SK-N-SH (cell line): ENCODE measurements around the gene ATXN10. TPM values are rescaled to one million over a fixed set of nuclear protein-coding genes. Genes with fewer than 3 reads are reported as not detected.

ENCODE experiments used
- CTCF ChIA-PET: fragments of 300-600, 350-600 bp; formaldehyde crosslinking; extraction: SDS; loops from one replicate; lab custom pipeline; 2021; lab: Yijun Ruan, JAX
- POLR2A ChIA-PET: fragments of 350-600 bp; sonication (Branson Sonifier 250); formaldehyde crosslinking; extraction: SDS; loops from one replicate; lab custom pipeline; 2020; ENCODE audit warnings: antibody characterized with exemption, inconsistent platforms; lab: Yijun Ruan, JAX
- DNase-seq: peaks from one replicate; pipeline ENCODE4 v3.0.0; 2012
- H2AFZ ChIP-seq: fragments of 200-600 bp; sonication (generic); 2 replicates; pipeline ENCODE4 v1.8.1; 2016; ENCODE audit warnings: antibody characterized with exemption, mild to moderate bottlenecking, low read depth
- H3F3A ChIP-seq: fragments of 200-600 bp; sonication (generic); replicated peaks from 2 replicates; pipeline ENCODE3; 2016; ENCODE audit warnings: antibody characterized with exemption, mild to moderate bottlenecking; ENCODE audit not compliant: insufficient read depth
- H3K27ac ChIP-seq, 2 experiments: fragments of 200-500 bp in 1 of 2; fragments of 200-600 bp in 1 of 2; sonication (Bioruptor generic) in 1 of 2; sonication (generic), shearing (Covaris generic) in 1 of 2; 2 replicates each; pipeline versions ENCODE4 v1.5.1 to v1.6.1; 2014 to 2016; ENCODE audit warnings: low read depth in 2 of 2, inconsistent platforms in 1 of 2, low read length in 1 of 2, mild to moderate bottlenecking in 1 of 2, mixed read lengths in 1 of 2
- H3K27me3 ChIP-seq: fragments of 200-600 bp; sonication (generic), shearing (Covaris generic); 2 replicates; pipeline ENCODE4 v1.6.1; 2016; ENCODE audit warnings: mixed run types; ENCODE audit not compliant: insufficient read depth
- H3K36me3 ChIP-seq, 2 experiments: fragments of 200-500 bp in 1 of 2; fragments of 200-600 bp in 1 of 2; sonication (Bioruptor generic) in 1 of 2; sonication (generic) in 1 of 2; replicated peaks in 1 of 2; 2 replicates each; pipeline versions ENCODE3 to v1.5.1; 2014 to 2016; ENCODE audit warnings: low read length in 1 of 2, mild to moderate bottlenecking in 1 of 2; ENCODE audit not compliant: insufficient read depth in 2 of 2, control insufficient read depth in 1 of 2
- H3K4me1 ChIP-seq, 2 experiments: fragments of 200-500 bp in 1 of 2; fragments of 200-600 bp in 1 of 2; sonication (Bioruptor generic) in 1 of 2; sonication (generic), shearing (Covaris generic) in 1 of 2; 2 replicates each; pipeline versions ENCODE4 v1.5.1 to v1.6.1; 2014 to 2016; ENCODE audit warnings: low read depth in 1 of 2, low read length in 1 of 2, mixed run types in 1 of 2; ENCODE audit not compliant: insufficient read depth in 2 of 2, control insufficient read depth in 1 of 2
- H3K4me2 ChIP-seq: fragments of 200-600 bp; sonication (generic), shearing (Covaris generic); 2 replicates; pipeline ENCODE4 v1.6.1; 2017; ENCODE audit warnings: mixed run types
- H3K4me3 ChIP-seq, 2 experiments: fragments of 200-500 bp in 1 of 2; fragments of 200-600 bp in 1 of 2; sonication (Bioruptor generic) in 1 of 2; sonication (generic), shearing (Covaris generic) in 1 of 2; 2 replicates each; pipeline versions ENCODE4 v1.5.1 to v1.8.1; 2014 to 2016; ENCODE audit warnings: low read depth in 2 of 2, inconsistent platforms in 1 of 2, low read length in 1 of 2, mild to moderate bottlenecking in 1 of 2, mixed read lengths in 1 of 2, moderate library complexity in 1 of 2
- H3K79me2 ChIP-seq: fragments of 200-600 bp; sonication (generic); 2 replicates; pipeline ENCODE4 v1.8.1; 2017; ENCODE audit warnings: mild to moderate bottlenecking; ENCODE audit not compliant: insufficient read depth
- H3K9ac ChIP-seq: fragments of 200-600 bp; sonication (generic); 2 replicates; pipeline ENCODE4 v1.6.1; 2017; ENCODE audit warnings: mixed run types
- H3K9me2 ChIP-seq: fragments of 200-600 bp; sonication (generic); 2 replicates; pipeline ENCODE4 v1.6.1; 2017; ENCODE audit warnings: mixed run types
- H3K9me3 ChIP-seq: fragments of 200-600 bp; sonication (generic); 2 replicates; pipeline ENCODE4 v1.6.1; 2017; ENCODE audit warnings: mixed run types, mild to moderate bottlenecking, moderate library complexity
- H4K20me1 ChIP-seq: fragments of 200-600 bp; sonication (generic); 2 replicates; pipeline ENCODE4 v1.6.1; 2017; ENCODE audit warnings: mild to moderate bottlenecking, mixed run types; ENCODE audit not compliant: insufficient read depth
- ELF1 ChIP-seq: IDR thresholded peaks from 2 replicates; pipeline ENCODE4 v1.4.0; 2012
- FOSL2 ChIP-seq: IDR thresholded peaks from 2 replicates; pipeline ENCODE4 v1.4.0; 2012; ENCODE audit warnings: low read depth, mild to moderate bottlenecking, moderate library complexity, borderline replicate concordance
- FOXM1 ChIP-seq: IDR thresholded peaks from 2 replicates; pipeline ENCODE4 v1.4.0; 2012; ENCODE audit warnings: low read depth, mild to moderate bottlenecking
- GATA2 ChIP-seq: sonication (generic); formaldehyde crosslinking; IDR thresholded peaks from 2 replicates; pipeline ENCODE4 v1.5.0; 2020; ENCODE audit warnings: mild to moderate bottlenecking, missing genetic modification reagents
- IRF3 ChIP-seq: fragments of 150-350 bp; IDR thresholded peaks from 2 replicates; pipeline ENCODE4 v1.6.1; 2016; ENCODE audit warnings: mild to moderate bottlenecking, low read depth, low read length
- JUND ChIP-seq: IDR thresholded peaks from 2 replicates; pipeline ENCODE4 v1.4.0; 2012
- MXI1 ChIP-seq: IDR thresholded peaks from 2 replicates; pipeline ENCODE4 v1.6.1; 2012; ENCODE audit warnings: mild to moderate bottlenecking, low read depth, low read length, improper control_type of control experiment
- NFIC ChIP-seq: IDR thresholded peaks from 2 replicates; pipeline ENCODE4 v1.4.0; 2012; ENCODE audit warnings: borderline replicate concordance
- NRF1 ChIP-seq: IDR thresholded peaks from 2 replicates; pipeline ENCODE4 v1.6.1; 2012; ENCODE audit warnings: low read depth, mild to moderate bottlenecking, low read length
- POLR2AphosphoS5 ChIP-seq: IDR thresholded peaks from 2 replicates; pipeline ENCODE4 v1.6.1; 2012; ENCODE audit warnings: low read depth, low read length
- RAD21 ChIP-seq: IDR thresholded peaks from 2 replicates; pipeline ENCODE4 v1.6.1; 2012; ENCODE audit warnings: mild to moderate bottlenecking, low read length
- RCOR1 ChIP-seq: fragments of 150-350 bp; IDR thresholded peaks from 2 replicates; pipeline ENCODE4 v1.6.1; 2017; ENCODE audit warnings: antibody characterized with exemption, low read length
- SIN3A ChIP-seq: IDR thresholded peaks from 2 replicates; pipeline ENCODE4 v1.6.1; 2012; ENCODE audit warnings: low read depth, mild to moderate bottlenecking, low read length, moderate library complexity, borderline replicate concordance
- SMC3 ChIP-seq: IDR thresholded peaks from 2 replicates; pipeline ENCODE4 v1.6.1; 2012; ENCODE audit warnings: low read depth, low read length, improper control_type of control experiment
- TCF12 ChIP-seq: IDR thresholded peaks from 2 replicates; pipeline ENCODE4 v1.4.0; 2012
- TEAD4 ChIP-seq: IDR thresholded peaks from 2 replicates; pipeline ENCODE4 v1.4.0; 2012; ENCODE audit warnings: mild to moderate bottlenecking, borderline replicate concordance; ENCODE audit not compliant: insufficient read depth
- USF1 ChIP-seq: IDR thresholded peaks from 2 replicates; pipeline ENCODE4 v1.4.0; 2012; ENCODE audit warnings: low read depth, borderline replicate concordance
- WGBS: methylation state at CpG from one replicate; pipeline ENCODE4 v1.1.6; 2017; ENCODE audit warnings: low lambda C conversion rate; 5-methylcytosine and 5-hydroxymethylcytosine counted together
- polyA plus RNA-seq, 3 experiments: library from polyadenylated mRNA; depleted of rRNA; stranded (reverse); fragments of >200 nt; gene quantifications; 2 replicates each; pipeline ENCODE4 v1.2.3, GENCODE V29; 2012

ATXN10 gene
- polyA plus RNA-seq, 1 of the 3 experiments (the other 2 are of a cell fraction) = 202 TPM

GRCh38 chr22:45777046-45777851 lies 105.6 kb downstream of the ATXN10 start:
- no peaks in the 10 kb centered on the region for H3K27me3 ChIP-seq
- H3K9me3 ChIP-seq = no peaks in the 10 kb centered on the region
- peaks cover 35% of the 10 kb centered on the region for H4K20me1 ChIP-seq
- POLR2A ChIA-PET = no interaction called here
- peak overlapping the region; percentile 16; the same call in 1 of the 2 replicates for H3K4me2 ChIP-seq
- no peak overlapping the region for H3K4me3 ChIP-seq
- peaks cover 13 to 37% of the 10 kb centered on the region in 2 experiments for H3K36me3 ChIP-seq
- no peaks in the 10 kb centered on the region for H3K9me2 ChIP-seq
- 74% methylated on average over 6 of the region's 6 CpGs for WGBS
- TF ChIP-seq RCOR1 (no peak), SIN3A (no peak), TEAD4 (0 out of 2 replicates have a peak, but pooled peaks have one; percentile 16)
- TF ChIP-seq, all 33 proteins: peak for 1
- Histone ChIP-seq H3F3A (peaks cover 2% of the 10 kb centered on the region), H3K79me2 (peaks cover 56% of the 10 kb centered on the region), H3K9ac (no peak overlapping the region), H3K4me1 (peaks cover 0 to 10% of the 10 kb centered on the region in 2 experiments; a peak in 3 of 4 replicates), H2AFZ (no peak overlapping the region), H3K27ac (no peak overlapping the region; a peak in 2 of 4 replicates)
- no peak for DNase-seq
- CTCF ChIA-PET = interaction anchor here (0.6 to 1.3 kb wide), 5 partner anchors 19 to 565 kb away, joined by 3 to 5 read pairs (median 3); no protein-coding TSS in a partner anchor

GRCh38 chr22:45777852-45778375 lies 106.3 kb downstream of the ATXN10 start:
- Histone ChIP-seq H3F3A (no peaks in the 10 kb centered on the region), H3K9me2 (no peaks in the 10 kb centered on the region)
- 91% methylated on average over 3 of the region's 3 CpGs for WGBS
- CTCF ChIA-PET = interaction anchor here (0.8 to 1.3 kb wide), 4 partner anchors 10 to 200 kb away, joined by 3 to 4 read pairs (median 3); no protein-coding TSS in a partner anchor
- TF ChIP-seq NFIC (no peak), JUND (peak; percentile 6; the same call in 1 of the 2 replicates), FOSL2 (0 out of 2 replicates have a peak, but pooled peaks have one; percentile 14)
- TF ChIP-seq, all 33 proteins: peak for 2
- H2AFZ ChIP-seq = no peak overlapping the region
- H3K9me3 ChIP-seq = no peaks in the 10 kb centered on the region
- no peak for DNase-seq
- peaks cover 13 to 31% of the 10 kb centered on the region in 2 experiments for H3K36me3 ChIP-seq
- POLR2A ChIA-PET = no interaction called here
- H3K27ac ChIP-seq = no peak overlapping the region; a peak in 2 of 4 replicates
- H3K4me3 ChIP-seq = no peak overlapping the region
- H3K79me2 ChIP-seq = peaks cover 56% of the 10 kb centered on the region
- H3K9ac ChIP-seq = no peak overlapping the region
- no peaks in the 10 kb centered on the region for H3K27me3 ChIP-seq
- H4K20me1 ChIP-seq = peaks cover 31% of the 10 kb centered on the region
- peaks cover 0 to 10% of the 10 kb centered on the region in 2 experiments; a peak in 3 of 4 replicates for H3K4me1 ChIP-seq
- peak overlapping the region; percentile 16; the same call in 1 of the 2 replicates for H3K4me2 ChIP-seq

GRCh38 chr22:45781459-45781858 lies 109.8 kb downstream of the ATXN10 start:
- no peak overlapping the region for H3K27ac ChIP-seq
- 95% methylated on average over 3 of the region's 3 CpGs for WGBS
- no peak for TF ChIP-seq POLR2AphosphoS5
- no peak for TF ChIP-seq TCF12
- no peak for TF ChIP-seq GATA2 (CRISPR knock-in tag)
- no peak for TF ChIP-seq USF1
- TF ChIP-seq IRF3 = no peak
- no peak for TF ChIP-seq MXI1
- TF ChIP-seq SIN3A = no peak
- no peak for TF ChIP-seq ELF1
- no peak for TF ChIP-seq FOXM1
- no peak for TF ChIP-seq NRF1
- TF ChIP-seq RAD21 = no peak
- no peak for TF ChIP-seq FOSL2
- TF ChIP-seq SMC3 = no peak

More at GRCh38 chr22:45781459-45781858, 109.8 kb downstream of the ATXN10 start:
- peaks cover 14 to 18% of the 10 kb centered on the region in 2 experiments for H3K4me1 ChIP-seq
- H3K9me3 ChIP-seq = no peaks in the 10 kb centered on the region
- H3K9me2 ChIP-seq = no peaks in the 10 kb centered on the region
- no peak overlapping the region for H2AFZ ChIP-seq
- no peak overlapping the region for H3K9ac ChIP-seq
- H3K4me3 ChIP-seq = no peak overlapping the region
- H3F3A ChIP-seq = no peaks in the 10 kb centered on the region
- DNase-seq = no peak
- H3K27me3 ChIP-seq = no peaks in the 10 kb centered on the region
- no peak overlapping the region for H3K4me2 ChIP-seq
- H3K79me2 ChIP-seq = peaks cover 66% of the 10 kb centered on the region
- ChIA-PET POLR2A (no interaction called here), CTCF (interaction anchor here (1.2 kb wide), 1 partner anchor 10 kb away, joined by 3 read pairs; no protein-coding TSS in a partner anchor)
- H3K36me3 ChIP-seq = peaks cover 13 to 18% of the 10 kb centered on the region in 2 experiments
- peaks cover 49% of the 10 kb centered on the region for H4K20me1 ChIP-seq
